PC-3 (cell line): ENCODE measurements around the gene TDRD5. TPM values are rescaled to one million over a fixed set of nuclear protein-coding genes. Genes with fewer than 3 reads are reported as not detected.

Experiments
- ATAC-seq: fragments of 200-7000 bp; cut with Tn5 transposase; 2 replicates; pipeline ENCODE4 v1.9.1; 2020; ENCODE audit warnings: mild to moderate bottlenecking, moderate library complexity
- BruUV-seq: library from RNA; stranded (reverse); fragments of 400-500 nt; replicated peaks from 2 replicates; lab custom pipeline; 2021; lab: Mats Ljungman, UMichigan
- CTCF ChIA-PET: fragments of 300-600 bp; sonication (Branson Sonifier 250); formaldehyde crosslinking; loops from one replicate; lab custom pipeline; 2022; ENCODE audit warnings: antibody characterized with exemption; lab: Charles Lee
- POLR2A ChIA-PET: fragments of 300-600 bp; sonication (Branson Sonifier 250); formaldehyde crosslinking; loops from one replicate; lab custom pipeline; 2022; ENCODE audit warnings: antibody characterized with exemption; ENCODE audit not compliant: unreplicated experiment; lab: Charles Lee
- DNase-seq: peaks from one replicate; pipeline ENCODE4 v3.0.0-alpha.2; 2015
- H2AFZ ChIP-seq: fragments of 300-600 bp; sonication (generic); 2 replicates; pipeline ENCODE4 v1.6.0; 2016; ENCODE audit warnings: antibody characterized with exemption, low read length
- H3F3A ChIP-seq: fragments of 300-600 bp; sonication (generic); one replicate; pipeline ENCODE4 v1.6.0; 2017; ENCODE audit warnings: antibody characterized with exemption, low read length, control low read depth, mild to moderate bottlenecking; ENCODE audit not compliant: unreplicated experiment
- H3K27ac ChIP-seq: fragments of 300-600 bp; sonication (generic); 2 replicates; pipeline ENCODE4 v1.5.1; 2016; ENCODE audit warnings: mild to moderate bottlenecking, low read length
- H3K27me3 ChIP-seq: fragments of 300-600 bp; sonication (generic); 2 replicates; pipeline ENCODE4 v1.6.1; 2016; ENCODE audit warnings: low read length, mixed read lengths
- H3K36me3 ChIP-seq: fragments of 300-600 bp; sonication (generic); 2 replicates; pipeline ENCODE4 v1.6.1; 2016; ENCODE audit warnings: low read depth, mixed run types, low read length, mixed read lengths
- H3K4me1 ChIP-seq: fragments of 300-600 bp; sonication (generic); 2 replicates; pipeline ENCODE4 v1.5.1; 2016; ENCODE audit warnings: low read length; ENCODE audit not compliant: insufficient read depth
- H3K4me2 ChIP-seq: fragments of 300-600 bp; sonication (generic); 2 replicates; pipeline ENCODE4 v1.6.0; 2016; ENCODE audit warnings: low read length
- H3K4me3 ChIP-seq: fragments of 300-600 bp; sonication (generic); 2 replicates; pipeline ENCODE4 v1.5.1; 2016; ENCODE audit warnings: mild to moderate bottlenecking, low read length, mixed read lengths
- H3K79me2 ChIP-seq: fragments of 300-600 bp; sonication (generic); 2 replicates; pipeline ENCODE4 v1.6.1; 2017; ENCODE audit warnings: low read length, mixed read lengths
- H3K9ac ChIP-seq: fragments of 300-600 bp; sonication (generic); 2 replicates; pipeline ENCODE4 v1.6.0; 2016; ENCODE audit warnings: mild to moderate bottlenecking, low read length
- H3K9me2 ChIP-seq: fragments of 300-600 bp; sonication (generic); replicated peaks from 2 replicates; pipeline ENCODE4 v1.6.1; 2016; ENCODE audit warnings: mixed run types, low read length, mixed read lengths
- H3K9me3 ChIP-seq: fragments of 300-600 bp; sonication (generic); 2 replicates; pipeline ENCODE4 v1.6.1; 2016; ENCODE audit warnings: low read length, mixed read lengths
- H4K20me1 ChIP-seq: fragments of 300-600 bp; sonication (generic); 2 replicates; pipeline ENCODE4 v1.6.1; 2016; ENCODE audit warnings: low read length, mixed read lengths
- EZH2 ChIP-seq: fragments of 300-600 bp; sonication (generic); IDR thresholded peaks from one replicate; pipeline ENCODE4 v1.6.1; 2017; ENCODE audit warnings: antibody characterized with exemption, mild to moderate bottlenecking, low read length; ENCODE audit not compliant: unreplicated experiment
- EZH2phosphoT487 ChIP-seq: fragments of 300-600 bp; sonication (generic); IDR thresholded peaks from 2 replicates; pipeline ENCODE4 v1.6.1; 2018; ENCODE audit warnings: mild to moderate bottlenecking, antibody characterized with exemption, low read length, borderline replicate concordance
- intact Hi-C: fragments of 100-400 bp; cut with micrococcal nuclease; formaldehyde crosslinking; loops from 2 replicates; pipeline ENCODE4 v1.9.0; 2023
- total RNA-seq: library from RNA; depleted of rRNA; stranded (reverse); fragments of >200 nt; gene quantifications from 2 replicates; pipeline ENCODE4 v1.2.3, GENCODE V29; 2014
- TF ChIP-seq, protein P1 (sequence below): fragments of 300-600 bp; sonication (generic); conservative IDR thresholded peaks from 2 replicates; pipeline ENCODE4 v1.5.1; 2017; ENCODE audit warnings: antibody characterized with exemption, low read depth, mild to moderate bottlenecking, low read length

TDRD5 gene
- total RNA-seq, 1 experiment from 2014 or later: not detected

DNA sequence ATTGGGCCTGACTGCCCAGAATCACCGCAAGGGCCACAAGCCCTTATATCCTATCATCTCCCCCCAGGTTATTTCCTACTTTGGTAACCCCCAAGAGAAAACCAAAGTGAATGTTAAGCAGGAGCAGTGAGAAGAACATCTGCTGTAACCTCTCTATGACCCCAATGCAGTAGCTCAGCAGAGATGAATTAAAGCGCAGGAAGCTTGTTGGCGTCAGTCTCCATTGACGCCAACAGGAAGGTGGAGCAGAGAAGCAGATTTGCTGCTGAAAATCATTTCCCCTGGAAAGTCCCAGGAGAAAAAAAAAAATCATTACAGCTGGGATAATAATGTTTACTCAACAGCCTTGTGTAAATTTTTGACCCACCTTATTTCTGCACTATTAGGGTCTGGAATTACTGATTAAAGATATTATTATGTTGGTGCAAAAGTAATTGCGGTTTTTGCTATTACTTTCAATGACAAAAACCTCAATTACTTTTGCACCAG is 118.3 kb downstream of the TDRD5 start:
- Histone ChIP-seq H3K36me3 (no peaks in the 10 kb centered on the region), H3K4me2 (no peak overlapping the region), H3K9me3 (no peaks in the 10 kb centered on the region; the same call in 1 of the 2 replicates), H2AFZ (no peak overlapping the region), H3K27ac (no peak overlapping the region), H3K9me2 (no peaks in the 10 kb centered on the region), H3K4me3 (no peak overlapping the region), H3K27me3 (no peaks in the 10 kb centered on the region), H4K20me1 (no peaks in the 10 kb centered on the region), H3K9ac (no peak overlapping the region), H3F3A (no peaks in the 10 kb centered on the region), H3K4me1 (no peaks in the 10 kb centered on the region), H3K79me2 (no peaks in the 10 kb centered on the region)
- no TSS peak for BruUV-seq
- intact Hi-C loops: no loop called here
- POLR2A ChIA-PET: no interaction called here
- CTCF ChIA-PET: interaction anchor here (1.6 kb wide), 1 partner anchor 105 kb away, joined by 17 read pairs; no protein-coding TSS in a partner anchor
- ATAC-seq: no peak
- TF ChIP-seq, protein P1, sequence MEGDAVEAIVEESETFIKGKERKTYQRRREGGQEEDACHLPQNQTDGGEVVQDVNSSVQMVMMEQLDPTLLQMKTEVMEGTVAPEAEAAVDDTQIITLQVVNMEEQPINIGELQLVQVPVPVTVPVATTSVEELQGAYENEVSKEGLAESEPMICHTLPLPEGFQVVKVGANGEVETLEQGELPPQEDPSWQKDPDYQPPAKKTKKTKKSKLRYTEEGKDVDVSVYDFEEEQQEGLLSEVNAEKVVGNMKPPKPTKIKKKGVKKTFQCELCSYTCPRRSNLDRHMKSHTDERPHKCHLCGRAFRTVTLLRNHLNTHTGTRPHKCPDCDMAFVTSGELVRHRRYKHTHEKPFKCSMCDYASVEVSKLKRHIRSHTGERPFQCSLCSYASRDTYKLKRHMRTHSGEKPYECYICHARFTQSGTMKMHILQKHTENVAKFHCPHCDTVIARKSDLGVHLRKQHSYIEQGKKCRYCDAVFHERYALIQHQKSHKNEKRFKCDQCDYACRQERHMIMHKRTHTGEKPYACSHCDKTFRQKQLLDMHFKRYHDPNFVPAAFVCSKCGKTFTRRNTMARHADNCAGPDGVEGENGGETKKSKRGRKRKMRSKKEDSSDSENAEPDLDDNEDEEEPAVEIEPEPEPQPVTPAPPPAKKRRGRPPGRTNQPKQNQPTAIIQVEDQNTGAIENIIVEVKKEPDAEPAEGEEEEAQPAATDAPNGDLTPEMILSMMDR: no peak
- TF ChIP-seq EZH2phosphoT487: no peak
- no peak for TF ChIP-seq EZH2
- no peak for DNase-seq

- DNase-seq (no peak), ATAC-seq (no peak)
- TF ChIP-seq EZH2: no peak
- no peak for TF ChIP-seq EZH2phosphoT487
- TF ChIP-seq, protein P1: no peak
- no peaks in the 10 kb centered on the region for H3K36me3 ChIP-seq
- intact Hi-C loops: no loop called here
- no peak overlapping the region for H2AFZ ChIP-seq
- no peak overlapping the region for H3K4me3 ChIP-seq
- ChIA-PET POLR2A (no interaction called here), CTCF (no interaction called here)
- no peaks in the 10 kb centered on the region for H3K9me2 ChIP-seq
- no peak overlapping the region for H3K9ac ChIP-seq
- H3K9me3 ChIP-seq: peaks cover 3% of the 10 kb centered on the region
- no peaks in the 10 kb centered on the region for H3K4me1 ChIP-seq
- no peak overlapping the region for H3K27ac ChIP-seq
- no TSS peak for BruUV-seq
- no peaks in the 10 kb centered on the region for H3K27me3 ChIP-seq
- no peaks in the 10 kb centered on the region for H3F3A ChIP-seq
- no peak overlapping the region for H3K4me2 ChIP-seq
- no peaks in the 10 kb centered on the region for H3K79me2 ChIP-seq
- H4K20me1 ChIP-seq: no peaks in the 10 kb centered on the region
Observed at GRCh38 chr1:179714159-179714558, 122.5 kb downstream of the TDRD5 start.

- H3K36me3 ChIP-seq: no peaks in the 10 kb centered on the region
- TF ChIP-seq, protein P1: no peak
- TF ChIP-seq EZH2phosphoT487 (no peak), EZH2 (no peak)
- DNase-seq: no peak
- no peaks in the 10 kb centered on the region for H3K9me2 ChIP-seq
- H2AFZ ChIP-seq: no peak overlapping the region
- no peaks in the 10 kb centered on the region for H3F3A ChIP-seq
- no peak overlapping the region for H3K4me2 ChIP-seq
- no peak overlapping the region for H3K4me3 ChIP-seq
- H3K9ac ChIP-seq: no peak overlapping the region
- no peaks in the 10 kb centered on the region for H3K27me3 ChIP-seq
- intact Hi-C loops: no loop called here
- H4K20me1 ChIP-seq: no peaks in the 10 kb centered on the region
- BruUV-seq: no TSS peak
- CTCF ChIA-PET: no interaction called here
- no peak overlapping the region for H3K27ac ChIP-seq
- no peaks in the 10 kb centered on the region for H3K79me2 ChIP-seq
- POLR2A ChIA-PET: no interaction called here
- H3K9me3 ChIP-seq: peaks cover 3% of the 10 kb centered on the region
- no peak for ATAC-seq
- no peaks in the 10 kb centered on the region for H3K4me1 ChIP-seq
Observed at GRCh38 chr1:179714623-179715022, 123.0 kb downstream of the TDRD5 start.
